HG03520 (cell line): ENCODE results near the gene RRAD.

Source experiments
- ATAC-seq: cut with Tn5 transposase; IDR thresholded peaks from one replicate; pipeline ENCODE4 v1.9.1; 2021; ENCODE audit warnings: mild to moderate bottlenecking, moderate library complexity; ENCODE audit not compliant: unreplicated experiment

Gene RRAD

DNA sequence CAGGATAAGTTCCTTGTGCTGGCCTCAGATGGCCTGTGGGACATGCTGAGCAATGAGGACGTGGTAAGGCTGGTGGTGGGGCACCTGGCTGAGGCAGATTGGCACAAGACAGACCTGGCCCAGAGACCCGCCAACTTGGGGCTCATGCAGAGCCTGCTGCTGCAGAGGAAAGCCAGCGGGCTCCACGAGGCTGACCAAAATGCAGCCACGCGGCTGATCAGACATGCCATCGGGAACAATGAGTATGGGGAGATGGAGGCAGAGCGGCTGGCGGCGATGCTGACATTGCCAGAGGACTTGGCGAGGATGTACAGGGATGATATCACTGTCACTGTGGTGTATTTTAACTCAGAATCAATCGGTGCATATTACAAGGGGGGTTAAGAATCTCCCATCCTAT lies 39.8 kb downstream of the RRAD start:
- no peak for ATAC-seq

DNA sequence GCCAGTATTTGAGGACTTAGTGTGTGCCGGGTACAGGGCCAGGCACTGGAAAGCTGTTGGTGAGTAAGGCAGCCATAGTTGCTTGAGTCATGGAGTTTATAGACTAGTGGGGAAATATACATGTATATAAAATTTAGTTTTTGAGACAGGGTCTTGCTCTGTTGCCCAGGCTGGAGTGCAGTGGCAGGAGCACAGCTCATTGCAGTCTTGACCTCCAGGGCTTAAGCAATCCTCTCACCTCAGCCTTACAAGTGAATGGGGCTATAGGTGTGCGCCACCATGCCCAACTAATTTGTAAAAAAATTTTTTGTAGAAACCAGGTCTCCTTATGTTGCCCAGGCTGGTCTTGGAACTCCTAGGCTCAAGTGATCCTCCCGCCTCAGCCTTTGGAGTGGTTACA lies 42.6 kb downstream of the RRAD start:
- no peak for ATAC-seq

DNA sequence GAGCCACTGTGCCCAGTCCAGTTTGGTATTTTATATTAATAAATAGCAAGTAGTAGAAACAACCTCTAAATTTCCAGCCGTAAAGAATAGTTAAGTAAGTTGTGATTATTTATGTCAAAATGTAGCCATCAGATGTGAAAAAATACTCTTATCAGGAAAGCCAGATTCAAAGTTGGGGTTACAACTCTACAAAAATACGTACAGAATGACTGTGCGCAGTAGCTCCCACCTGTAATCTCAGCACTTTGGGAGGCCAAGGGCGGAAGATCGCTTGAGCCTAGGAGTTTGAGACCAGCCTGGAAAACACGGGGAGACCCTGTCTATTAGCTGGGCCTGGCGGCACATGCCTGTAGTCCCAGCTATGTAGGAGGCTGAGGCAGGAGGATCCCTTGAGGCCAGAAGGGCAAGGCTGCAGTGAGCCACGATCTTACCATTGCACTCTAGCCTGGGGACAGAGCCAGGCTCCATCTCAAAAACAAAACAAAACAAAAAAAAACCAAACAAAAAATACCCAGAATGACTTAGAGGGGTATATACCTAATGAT lies 43.3 kb downstream of the RRAD start:
- ATAC-seq: no peak

DNA sequence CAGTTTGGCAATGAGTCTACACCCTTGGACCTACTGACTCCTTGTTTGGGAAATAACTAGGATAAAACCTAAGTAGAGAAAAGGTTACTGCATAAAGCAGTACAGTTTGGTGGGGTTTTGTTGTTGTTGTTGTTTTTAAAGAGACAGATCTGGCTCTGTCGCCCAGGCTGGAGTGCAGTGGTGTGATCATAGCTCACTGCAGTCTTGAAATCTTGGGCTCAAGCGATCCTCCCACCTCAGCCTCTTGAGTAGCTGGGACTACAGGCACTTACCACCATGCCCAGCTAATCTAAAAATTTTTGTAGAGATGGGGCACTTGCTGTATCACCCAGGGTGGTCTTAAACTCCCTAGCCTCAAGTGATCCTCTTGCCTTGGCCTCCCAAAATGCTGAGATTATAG lies 43.8 kb downstream of the RRAD start:
- ATAC-seq: no peak

DNA sequence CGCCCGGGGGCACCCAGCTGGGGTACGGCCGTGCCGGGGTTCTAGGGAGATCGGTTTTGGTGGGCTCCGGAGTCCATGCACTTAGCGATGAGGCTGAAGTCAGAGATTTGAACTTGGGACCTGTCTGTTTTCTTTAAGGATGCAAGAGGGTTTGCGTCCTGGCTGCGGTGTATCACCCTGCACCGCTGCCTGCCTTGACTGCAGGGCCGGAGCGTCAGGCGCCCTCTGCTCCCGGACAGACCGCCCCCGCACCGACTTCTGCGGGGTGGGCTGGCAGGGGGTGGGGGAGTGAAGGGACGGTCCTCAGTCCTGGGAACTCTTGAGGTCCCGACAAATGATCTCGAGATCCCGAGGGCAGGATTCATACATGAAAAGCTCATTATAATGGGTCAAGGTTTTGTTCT lies 44.3 kb downstream of the RRAD start:
- ATAC-seq: no peak

DNA sequence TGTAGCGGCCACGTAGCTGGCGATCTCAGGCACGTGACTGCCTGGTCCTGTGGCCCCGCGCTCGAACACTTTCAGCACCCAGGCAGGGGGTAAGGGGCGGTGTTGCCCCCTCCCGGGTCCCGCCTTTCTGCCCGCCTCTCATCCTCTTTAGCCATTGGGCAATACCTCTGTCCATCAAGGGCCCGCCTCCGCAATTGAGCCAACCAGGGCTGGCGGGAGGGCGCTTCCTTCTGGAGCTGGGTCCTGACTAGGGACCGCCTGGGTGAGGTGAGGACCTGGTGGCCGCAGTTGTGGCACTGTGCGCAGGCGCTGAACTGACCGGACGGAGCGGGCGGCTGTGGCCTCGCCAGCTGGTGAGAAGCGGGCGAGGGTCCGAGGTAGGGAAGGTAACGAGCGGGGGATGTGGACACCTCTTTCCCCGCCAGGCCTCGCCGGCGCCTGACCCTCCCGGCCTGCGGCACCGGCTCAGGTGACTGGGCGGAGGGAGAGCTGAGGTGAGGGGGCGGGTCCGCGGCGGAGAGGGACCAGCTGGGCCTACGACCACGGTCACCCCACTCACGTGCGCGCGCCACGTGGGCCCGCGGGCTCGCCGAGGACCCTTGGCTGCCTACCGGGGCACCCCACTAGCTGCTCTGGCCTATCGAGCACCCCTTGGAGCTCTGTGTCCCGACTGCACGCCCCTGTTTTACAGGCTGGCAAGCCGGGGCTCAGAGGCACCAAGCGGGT lies 44.9 kb downstream of the RRAD start, which contains the start of gene PDP2:
Gene PDP2, plus strand, starts transcription at position 228 of the 726 bp plus-strand sequence. CDS start 3,770 bp downstream, outside the sequence.
- ATAC-seq: peak; percentile 91

DNA sequence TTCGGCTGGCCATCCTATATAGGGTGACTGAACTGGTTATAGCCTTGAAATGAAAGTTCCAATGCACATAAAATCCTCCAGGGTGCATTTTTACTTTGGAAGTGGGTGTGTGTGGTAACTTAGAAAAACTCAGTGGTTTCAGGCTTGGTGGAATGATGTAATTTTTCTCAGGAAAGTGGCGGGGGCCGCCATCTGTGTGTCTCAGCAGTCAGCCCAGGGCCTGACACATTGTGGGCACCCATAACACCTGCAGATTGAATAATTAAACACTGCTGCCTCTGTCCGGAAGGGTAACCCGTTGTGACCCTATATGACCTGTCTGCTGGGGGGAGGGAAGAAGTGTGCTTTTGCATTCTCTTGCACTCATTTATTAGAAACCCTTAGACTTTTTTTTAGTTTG lies 47.3 kb downstream of the RRAD start:
- ATAC-seq: no peak

DNA sequence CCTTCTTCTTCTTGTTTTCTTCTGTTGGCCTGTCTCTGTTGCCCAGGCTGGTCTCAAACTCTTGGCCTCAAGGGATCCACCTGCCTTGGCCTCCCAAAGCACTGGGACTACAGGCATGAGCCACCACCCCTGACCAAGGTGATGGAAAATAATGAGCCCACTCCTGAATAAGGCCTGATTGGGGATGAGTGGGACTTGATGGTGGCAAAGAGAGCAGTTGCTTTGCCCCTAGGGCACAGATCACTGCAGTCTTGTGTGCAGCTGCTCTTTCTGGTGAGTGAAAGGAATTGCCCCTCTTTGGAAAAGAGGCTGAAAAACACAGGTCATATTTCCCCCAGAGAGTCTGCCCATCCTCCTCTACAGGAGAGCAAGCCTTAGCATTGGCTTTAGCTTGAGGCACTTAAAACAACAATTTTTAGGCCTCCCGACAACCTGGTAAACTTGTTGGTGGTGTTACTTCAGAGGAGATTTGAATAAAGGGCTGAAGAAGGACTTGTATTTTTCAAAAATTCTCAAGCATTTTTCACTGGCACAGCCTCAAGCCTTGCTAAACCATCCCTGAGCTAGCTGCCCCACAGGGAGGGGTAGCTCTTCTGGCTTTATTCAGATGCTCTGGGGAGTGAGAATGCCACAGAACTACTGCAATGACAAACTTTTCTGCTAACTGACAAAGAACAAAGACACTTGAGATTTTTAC lies 51.1 kb downstream of the RRAD start:
- no peak for ATAC-seq

DNA sequence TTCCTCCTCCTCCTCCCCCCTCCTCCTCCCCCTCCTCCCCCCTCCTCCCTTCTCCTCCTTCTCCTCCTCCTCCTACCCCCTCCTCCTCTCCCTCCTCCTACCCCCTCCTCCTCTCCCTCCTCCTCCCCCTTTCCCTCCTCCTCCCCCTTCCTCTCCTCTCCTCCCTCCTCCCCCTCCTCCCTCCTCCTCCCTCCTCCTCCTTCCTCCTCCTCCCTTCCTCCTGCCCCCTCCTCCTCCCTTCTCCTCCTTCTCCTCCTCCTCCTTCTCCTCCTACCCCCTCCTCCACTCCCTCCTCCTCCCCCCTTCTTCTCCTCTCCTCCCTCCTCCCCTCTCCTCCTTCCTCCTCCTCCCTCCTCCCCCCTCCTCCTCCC lies 51.7 kb downstream of the RRAD start:
- ATAC-seq: no peak

DNA sequence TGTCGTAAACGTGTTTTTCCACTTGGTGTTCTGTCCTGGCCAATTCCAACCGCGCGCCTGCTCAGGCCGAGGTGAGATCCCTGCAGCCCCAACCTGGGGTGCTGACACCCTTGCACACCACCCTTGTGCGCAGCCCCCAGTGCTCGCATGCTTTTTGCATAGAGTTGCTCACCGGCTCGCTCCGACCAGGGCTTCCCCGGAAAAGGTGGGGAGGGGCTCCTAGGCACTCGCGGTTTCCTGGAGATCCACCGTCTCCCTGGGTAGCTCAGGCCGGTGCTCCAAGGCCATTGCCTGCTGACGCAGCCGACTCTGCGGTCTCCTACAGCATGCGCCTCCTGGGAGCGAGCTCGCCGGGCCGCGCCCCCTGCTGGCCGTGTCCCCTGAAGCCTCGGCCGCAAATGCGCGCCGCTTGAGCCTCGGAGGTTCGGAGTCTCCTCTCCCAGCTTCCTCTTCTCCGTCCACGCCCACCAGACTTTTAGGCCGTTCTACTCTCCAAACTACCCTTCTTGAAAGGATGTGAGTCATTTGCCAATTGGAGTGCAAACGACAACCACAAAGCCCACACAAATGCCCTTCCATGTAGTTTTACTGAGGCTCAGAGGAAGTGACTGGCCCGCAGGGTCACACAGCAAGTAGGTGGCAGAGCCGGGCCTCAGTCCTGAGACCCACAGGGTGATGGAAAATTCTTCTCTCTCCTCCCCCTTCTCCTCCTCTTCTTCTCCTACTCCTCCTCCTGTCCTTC lies 52.2 kb downstream of the RRAD start:
- ATAC-seq: peak; percentile 59

DNA sequence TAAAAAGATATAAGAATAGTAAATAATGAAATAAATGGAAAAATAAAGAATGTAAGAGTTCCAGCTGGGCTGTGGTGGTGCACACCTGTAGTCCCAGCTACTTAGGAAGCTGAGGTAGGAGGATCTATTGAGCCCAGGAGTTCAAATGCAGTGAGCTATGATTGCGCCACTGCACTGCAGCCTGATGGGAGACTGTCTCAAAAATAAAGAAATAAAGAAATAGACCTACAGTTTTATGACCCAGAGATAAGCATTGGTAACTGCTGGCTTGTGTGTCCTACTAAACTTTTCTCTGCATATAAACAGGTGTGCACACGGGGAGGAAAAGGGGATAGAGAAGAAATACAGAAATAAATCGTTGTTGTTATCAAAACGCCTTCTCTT lies 52.8 kb downstream of the RRAD start:
- ATAC-seq: no peak

DNA sequence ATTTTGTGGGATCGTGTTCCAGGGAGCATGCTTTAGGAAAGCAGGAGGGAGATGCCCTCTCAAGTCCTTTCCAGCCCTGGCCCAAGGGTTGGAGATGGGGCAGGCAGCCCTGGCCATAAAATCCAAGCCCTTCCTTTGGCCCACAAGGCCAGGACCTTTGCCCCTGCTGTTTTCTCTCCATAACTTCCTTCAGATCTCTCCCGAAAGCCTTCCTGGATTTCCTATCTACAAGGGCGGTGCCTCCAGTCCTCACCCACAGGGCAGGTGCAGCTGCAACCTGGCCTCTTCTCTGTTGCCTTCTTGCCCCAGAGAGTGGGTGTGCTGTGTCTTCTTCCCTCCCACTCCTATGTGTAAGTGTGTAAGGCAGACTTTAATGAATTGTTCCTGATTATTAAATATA lies 53.5 kb downstream of the RRAD start:
- no peak for ATAC-seq
